GM10248 (cell line): ENCODE data around the gene ADCY5.

Source experiments
- CTCF ChIA-PET: fragments of 300-600 bp; sonication (Branson Sonifier 250); formaldehyde crosslinking; extraction: SDS; loops from one replicate; lab custom pipeline; 2021; ENCODE audit warnings: antibody characterized with exemption; lab: Yijun Ruan, JAX
- POLR2A ChIA-PET: fragments of 350-650 bp; sonication (Branson Sonifier 250); formaldehyde crosslinking; extraction: SDS; loops from one replicate; lab custom pipeline; 2020; ENCODE audit warnings: antibody characterized with exemption; lab: Yijun Ruan, JAX
- DNase-seq: peaks from one replicate; pipeline ENCODE4 v3.0.0; 2012; ENCODE audit errors: extremely low spot score
- TF ChIP-seq, protein P1 (sequence below): IDR thresholded peaks from 2 replicates; pipeline ENCODE4 v1.5.1; 2012; ENCODE audit warnings: mild to moderate bottlenecking, low read depth; ENCODE audit errors: extremely low read depth, missing control alignments, control extremely low read depth

The ADCY5 gene

DNA sequence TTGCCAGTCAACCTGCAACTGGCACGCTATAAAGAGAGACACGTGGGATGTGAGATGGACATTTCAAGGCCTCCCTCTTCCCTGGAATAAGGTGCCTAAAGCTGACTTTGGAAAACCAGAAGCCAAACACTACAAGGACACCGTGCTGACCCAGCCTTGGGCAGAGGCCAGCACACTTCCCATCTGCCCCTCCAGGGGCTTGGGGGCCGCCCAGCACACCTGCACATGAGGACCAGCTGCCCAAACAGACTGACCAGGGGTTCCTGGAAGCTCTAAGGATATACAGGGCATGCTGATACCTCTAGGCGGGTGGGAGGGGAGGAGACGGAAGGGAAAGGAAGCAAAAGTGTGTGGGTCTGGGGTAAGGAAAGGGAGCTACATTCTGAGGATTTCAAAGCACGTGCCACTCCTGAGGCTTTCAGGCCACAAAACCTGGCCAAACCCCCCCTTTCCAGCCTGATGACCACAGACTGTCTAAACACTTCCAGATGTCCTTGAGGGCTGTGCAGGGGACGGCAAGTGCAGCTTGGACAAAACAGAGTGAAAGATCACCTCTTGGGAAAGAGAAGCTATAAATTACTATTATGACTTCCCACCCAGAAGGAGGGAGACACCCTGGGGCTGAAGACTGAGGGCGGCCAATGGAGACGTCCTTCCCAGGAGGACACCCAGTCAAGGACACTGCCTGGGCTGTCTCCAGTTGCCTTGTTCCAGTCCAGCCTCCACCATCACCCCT, 57.9 kb downstream of the ADCY5 start:
- ChIA-PET POLR2A (no interaction called here), CTCF (interaction anchor here (1.0 kb wide), 1 partner anchor 10 kb away, joined by 3 read pairs; no protein-coding TSS in a partner anchor)
- TF ChIP-seq, protein P1, sequence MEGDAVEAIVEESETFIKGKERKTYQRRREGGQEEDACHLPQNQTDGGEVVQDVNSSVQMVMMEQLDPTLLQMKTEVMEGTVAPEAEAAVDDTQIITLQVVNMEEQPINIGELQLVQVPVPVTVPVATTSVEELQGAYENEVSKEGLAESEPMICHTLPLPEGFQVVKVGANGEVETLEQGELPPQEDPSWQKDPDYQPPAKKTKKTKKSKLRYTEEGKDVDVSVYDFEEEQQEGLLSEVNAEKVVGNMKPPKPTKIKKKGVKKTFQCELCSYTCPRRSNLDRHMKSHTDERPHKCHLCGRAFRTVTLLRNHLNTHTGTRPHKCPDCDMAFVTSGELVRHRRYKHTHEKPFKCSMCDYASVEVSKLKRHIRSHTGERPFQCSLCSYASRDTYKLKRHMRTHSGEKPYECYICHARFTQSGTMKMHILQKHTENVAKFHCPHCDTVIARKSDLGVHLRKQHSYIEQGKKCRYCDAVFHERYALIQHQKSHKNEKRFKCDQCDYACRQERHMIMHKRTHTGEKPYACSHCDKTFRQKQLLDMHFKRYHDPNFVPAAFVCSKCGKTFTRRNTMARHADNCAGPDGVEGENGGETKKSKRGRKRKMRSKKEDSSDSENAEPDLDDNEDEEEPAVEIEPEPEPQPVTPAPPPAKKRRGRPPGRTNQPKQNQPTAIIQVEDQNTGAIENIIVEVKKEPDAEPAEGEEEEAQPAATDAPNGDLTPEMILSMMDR, result no peak
- DNase-seq, result no peak

DNA sequence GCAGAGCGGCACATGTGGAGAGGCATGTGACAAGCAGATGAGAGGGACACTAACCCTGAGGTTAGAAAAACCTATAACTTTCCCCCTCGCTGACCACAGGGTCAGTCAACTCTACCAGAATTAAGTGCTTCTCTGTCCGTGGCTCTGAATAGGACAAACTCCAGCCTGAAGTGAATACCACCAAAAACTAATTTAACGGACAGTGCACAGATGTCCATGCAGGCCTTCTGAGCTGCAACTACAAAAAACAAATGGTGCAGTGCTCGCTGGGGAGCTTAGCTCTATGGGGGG, 59.3 kb downstream of the ADCY5 start:
- DNase-seq, result no peak
- TF ChIP-seq, protein P1, result no peak
- CTCF ChIA-PET, result interaction anchor here (1.3 kb wide), 1 partner anchor 60 kb away, joined by 3 read pairs; no protein-coding TSS in a partner anchor
- POLR2A ChIA-PET, result no interaction called here

DNA sequence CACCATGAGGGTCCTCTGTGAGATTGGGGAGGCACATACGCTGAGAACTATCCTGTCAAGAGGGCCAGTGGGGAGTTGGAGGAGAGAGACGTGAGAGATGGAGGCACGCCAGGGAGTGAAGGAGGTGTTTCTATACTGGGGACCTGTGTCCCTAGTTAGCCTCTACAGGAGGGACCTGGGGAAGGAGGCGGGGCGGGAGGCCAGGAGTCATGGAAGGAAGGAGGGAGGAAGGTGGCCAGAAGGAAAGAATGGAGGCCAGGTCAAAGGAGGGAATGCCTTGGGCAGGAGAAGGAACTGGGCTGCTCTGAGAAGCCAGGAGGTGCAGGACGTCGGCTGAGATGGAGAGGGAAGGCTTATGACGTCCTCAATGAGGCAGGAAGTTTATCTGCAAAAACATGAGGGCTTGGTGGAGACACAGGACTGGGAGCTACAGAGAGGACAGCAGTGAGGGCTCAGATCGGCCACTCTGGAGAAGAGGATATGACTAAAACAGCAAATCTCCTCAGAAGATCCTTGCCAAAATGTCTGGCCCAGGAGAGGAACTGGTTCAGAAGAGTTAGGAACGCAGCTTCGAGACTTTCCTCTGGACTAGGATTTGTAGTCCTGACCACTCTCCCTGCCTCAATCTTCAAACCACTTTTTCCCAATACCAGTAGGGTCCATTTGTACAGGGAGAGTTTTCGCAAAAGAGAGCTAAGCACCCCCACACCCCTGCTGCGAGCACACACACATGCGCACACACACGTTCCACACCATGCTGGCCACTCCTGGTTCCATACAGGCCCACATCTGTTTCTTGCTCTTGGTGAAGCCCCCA, 59.9 kb downstream of the ADCY5 start:
- TF ChIP-seq, protein P1, result no peak
- no peak for DNase-seq
- ChIA-PET POLR2A (no interaction called here), CTCF (interaction anchor here (1.2 to 1.3 kb wide), 2 partner anchors 11 to 59 kb away, joined by 3 read pairs; no protein-coding TSS in a partner anchor)

DNA sequence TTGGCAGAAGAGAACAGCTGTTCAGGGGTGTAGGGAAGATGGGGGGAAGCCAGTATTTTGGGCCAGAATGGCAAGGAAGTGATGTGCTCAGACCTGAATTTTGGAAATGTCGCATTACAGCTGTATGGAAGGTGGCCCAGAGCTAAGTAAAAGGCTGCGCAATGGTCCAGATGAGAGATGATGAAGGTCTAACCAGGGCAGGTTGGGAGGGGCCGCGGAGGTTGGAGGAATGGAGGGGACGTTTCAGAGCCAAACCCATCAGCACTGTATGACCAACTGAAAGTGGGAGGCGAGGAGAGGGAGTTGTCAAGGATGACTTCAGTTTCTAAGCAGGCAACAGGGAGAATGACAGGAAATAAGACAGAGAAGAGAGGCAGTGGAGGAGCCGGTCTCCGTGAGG, 60.8 kb downstream of the ADCY5 start:
- TF ChIP-seq, protein P1, result no peak
- ChIA-PET POLR2A (no interaction called here), CTCF (interaction anchor here (0.7 to 1.2 kb wide), 2 partner anchors 10 to 16 kb away, joined by 3 read pairs; no protein-coding TSS in a partner anchor)
- DNase-seq, result no peak

DNA sequence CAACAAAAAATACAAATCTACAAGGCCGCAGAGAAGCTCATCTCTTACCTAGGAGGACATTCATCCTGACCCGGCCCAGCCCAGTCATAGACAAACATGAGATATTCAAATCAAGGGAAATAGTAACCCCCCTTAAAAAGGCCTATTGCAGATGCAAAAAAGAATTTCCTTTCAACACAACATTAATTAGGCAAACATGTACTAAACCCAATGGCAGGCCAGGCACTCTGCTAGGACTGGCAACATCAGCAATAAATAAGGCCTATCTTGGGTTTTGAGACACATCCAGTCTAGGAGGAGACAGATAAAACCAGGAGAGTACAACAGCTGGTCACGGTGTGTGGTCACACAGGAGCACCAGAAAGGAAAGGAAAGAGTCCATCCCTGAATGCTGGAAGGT, 61.4 kb downstream of the ADCY5 start:
- TF ChIP-seq, protein P1, result no peak
- CTCF ChIA-PET, result interaction anchor here (0.7 to 2.2 kb wide), 2 partner anchors 11 to 16 kb away, joined by 3 to 5 read pairs; no protein-coding TSS in a partner anchor
- POLR2A ChIA-PET, result no interaction called here
- no peak for DNase-seq

DNA sequence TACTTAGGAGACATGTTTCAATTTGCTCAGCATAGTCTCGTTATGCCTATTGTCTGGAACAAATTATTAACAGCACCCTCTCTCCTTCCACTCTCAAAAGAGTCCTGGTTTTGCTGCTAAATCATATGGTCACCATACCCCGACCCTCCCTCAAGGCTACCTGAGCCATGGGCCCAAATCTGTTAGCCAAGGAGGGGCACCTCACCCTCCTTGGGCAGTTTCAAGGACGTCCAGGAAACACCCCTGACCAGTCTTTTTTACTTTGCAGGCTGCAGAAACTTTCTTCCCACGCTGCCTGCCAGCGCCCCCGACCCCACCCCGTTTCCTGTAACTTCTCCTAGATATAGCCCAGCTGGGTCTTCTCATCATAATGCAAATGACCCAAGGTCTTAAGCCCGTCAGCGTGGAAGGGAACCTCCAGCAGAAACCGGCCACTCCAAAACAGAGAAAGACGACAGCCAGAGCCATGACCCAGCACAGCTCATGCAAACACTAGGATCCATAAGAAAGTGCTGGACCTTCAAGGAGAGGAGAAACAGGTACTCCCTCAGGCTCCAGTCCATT, 62.3 kb downstream of the ADCY5 start:
- no peak for DNase-seq
- TF ChIP-seq, protein P1, result no peak
- ChIA-PET POLR2A (no interaction called here), CTCF (interaction anchor here (1.3 to 2.2 kb wide), 2 partner anchors 12 kb away, joined by 3 to 5 read pairs; no protein-coding TSS in a partner anchor)
